GM18505 (cell line): Measurements from ENCODE around the gene GPX1.

Experiments used
- ATAC-seq: cut with Tn5 transposase; IDR thresholded peaks from one replicate; pipeline ENCODE4 v1.9.1; 2021; ENCODE audit not compliant: unreplicated experiment
- POLR2A ChIP-seq: IDR thresholded peaks from 4 replicates; pipeline ENCODE4 v1.6.1; 2011; ENCODE audit warnings: borderline replicate concordance; ENCODE audit not compliant: insufficient read depth, insufficient read length; ENCODE audit errors: extremely low read depth

GPX1 gene

GRCh38 chr3:49310677-49311076, 47.5 kb downstream of the GPX1 start:
- ATAC-seq: no peak
- TF ChIP-seq POLR2A: no peak
